Ascending aorta (tissue), 2 donors: Measurements from ENCODE around the gene TUBG1. TPM values are rescaled to one million over a fixed set of nuclear protein-coding genes. Genes with fewer than 3 reads are reported as not detected.
"Not testable (repeated sequence)": the region's sequence is repeated elsewhere in the genome, so short reads cannot be mapped to it uniquely, and the experiment has no call there.

ENCODE experiments used
- DNase-seq, 2 donors: peaks; one replicate each; pipeline ENCODE4 v3.0.0-alpha.2; 2019; ENCODE audit warnings: low spot score in 2 of 2
- H3K27ac ChIP-seq, 2 donors: fragments of 200-600 bp; sonication (generic); one replicate each; pipeline ENCODE4 v1.5.1; 2016 to 2017; ENCODE audit warnings: mild to moderate bottlenecking in 1 of 2
- H3K27me3 ChIP-seq: fragments of 200-600 bp; sonication (generic); one replicate; pipeline ENCODE4 v1.5.1; 2017
- H3K36me3 ChIP-seq, 2 donors: fragments of 200-600 bp; sonication (generic); one replicate each; pipeline ENCODE4 v1.5.1; 2016
- H3K4me1 ChIP-seq, 2 donors: fragments of 200-600 bp; sonication (generic); one replicate each; pipeline ENCODE4 v1.5.1; 2016 to 2017; ENCODE audit warnings: mild to moderate bottlenecking in 1 of 2
- H3K4me3 ChIP-seq, 2 donors: fragments of 200-600 bp; sonication (generic); one replicate each; pipeline ENCODE4 v1.5.1; 2016 to 2017; ENCODE audit warnings: mild to moderate bottlenecking in 1 of 2
- H3K9me3 ChIP-seq, 2 donors: fragments of 200-600 bp; sonication (generic); one replicate each; pipeline ENCODE4 v1.5.1; 2016
- intact Hi-C: fragments of 100-400 bp; cut with DNase I; formaldehyde crosslinking; loops from one replicate; pipeline ENCODE4 v1.15.1; 2023
- total RNA-seq: library from RNA; depleted of rRNA; stranded (reverse); fragments of >200 nt; gene quantifications from one replicate; pipeline ENCODE4 v1.1.0, GENCODE V29; 2016
- TF ChIP-seq, protein P1 (sequence below), 3 experiments: fragments of 200-600 bp in 2 of 3; fragments of 450-650 bp in 1 of 3; sonication (generic) in 2 of 3; IDR thresholded peaks; one replicate each; pipeline ENCODE4 v1.5.1; 2016 to 2019; ENCODE audit warnings: antibody characterized with exemption in 3 of 3, mild to moderate bottlenecking in 1 of 3, moderate library complexity in 1 of 3

TUBG1 gene
- total RNA-seq, 1 donor from 2014 or later = 10.5 TPM

DNA sequence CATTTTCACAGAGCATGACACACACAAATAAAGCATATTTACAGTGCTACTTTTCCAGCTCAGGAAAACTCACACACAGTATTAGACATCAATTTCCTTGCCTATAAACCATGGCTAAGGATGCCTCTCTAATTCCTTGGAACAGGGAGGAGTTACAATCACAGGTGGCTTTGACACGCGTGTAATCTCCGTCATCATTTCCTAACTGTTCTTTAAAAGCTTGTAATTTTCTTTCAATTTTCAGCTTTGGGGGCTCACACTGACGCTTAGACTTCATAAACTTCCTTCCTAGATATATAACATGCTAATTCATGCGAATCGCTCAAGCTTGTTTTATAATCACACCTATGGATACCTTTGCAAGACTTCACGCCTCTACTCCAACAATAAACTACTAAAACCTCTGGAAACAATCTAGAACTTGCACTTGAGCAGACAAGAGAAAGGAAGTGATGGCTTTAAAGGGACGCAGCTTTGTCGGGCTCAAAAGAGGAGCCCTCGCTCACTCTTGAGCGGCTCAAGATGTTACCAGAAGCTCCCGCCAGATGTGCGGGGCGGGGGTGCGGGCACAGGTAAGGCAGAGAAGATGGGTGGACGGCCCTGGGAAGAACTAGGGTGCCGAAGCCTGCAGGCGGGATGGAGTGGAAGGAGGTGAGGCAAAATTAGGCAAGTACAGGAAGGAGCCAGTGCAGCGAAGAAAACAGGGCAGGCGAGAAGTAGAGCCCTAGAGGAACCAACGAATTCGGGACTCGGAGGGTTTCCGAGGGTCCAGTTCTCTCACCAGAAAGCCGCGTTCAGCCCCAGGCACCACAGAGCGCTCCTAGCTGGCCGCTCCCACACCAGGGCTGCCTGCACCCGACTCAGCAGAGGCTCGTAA, 940 bp upstream of the TUBG1 start:
- DNase-seq = no peak
- intact Hi-C loops = loop anchor here (1.0 kb wide), 2 partner anchors 51 to 70 kb away; partner anchors contain the start of gene TUBG2
- no peaks in the 10 kb centered on the region for H3K9me3 ChIP-seq
- peak overlapping the region; percentile 76 to 79 for H3K4me3 ChIP-seq
- H3K36me3 ChIP-seq = peaks cover 7 to 9% of the 10 kb centered on the region in 2 donors
- H3K27ac ChIP-seq = peak overlapping the region; percentile 89 to 92
- no peaks in the 10 kb centered on the region for H3K27me3 ChIP-seq
- peaks cover 6 to 29% of the 10 kb centered on the region in 2 donors for H3K4me1 ChIP-seq
- TF ChIP-seq, protein P1, sequence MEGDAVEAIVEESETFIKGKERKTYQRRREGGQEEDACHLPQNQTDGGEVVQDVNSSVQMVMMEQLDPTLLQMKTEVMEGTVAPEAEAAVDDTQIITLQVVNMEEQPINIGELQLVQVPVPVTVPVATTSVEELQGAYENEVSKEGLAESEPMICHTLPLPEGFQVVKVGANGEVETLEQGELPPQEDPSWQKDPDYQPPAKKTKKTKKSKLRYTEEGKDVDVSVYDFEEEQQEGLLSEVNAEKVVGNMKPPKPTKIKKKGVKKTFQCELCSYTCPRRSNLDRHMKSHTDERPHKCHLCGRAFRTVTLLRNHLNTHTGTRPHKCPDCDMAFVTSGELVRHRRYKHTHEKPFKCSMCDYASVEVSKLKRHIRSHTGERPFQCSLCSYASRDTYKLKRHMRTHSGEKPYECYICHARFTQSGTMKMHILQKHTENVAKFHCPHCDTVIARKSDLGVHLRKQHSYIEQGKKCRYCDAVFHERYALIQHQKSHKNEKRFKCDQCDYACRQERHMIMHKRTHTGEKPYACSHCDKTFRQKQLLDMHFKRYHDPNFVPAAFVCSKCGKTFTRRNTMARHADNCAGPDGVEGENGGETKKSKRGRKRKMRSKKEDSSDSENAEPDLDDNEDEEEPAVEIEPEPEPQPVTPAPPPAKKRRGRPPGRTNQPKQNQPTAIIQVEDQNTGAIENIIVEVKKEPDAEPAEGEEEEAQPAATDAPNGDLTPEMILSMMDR (IDR thresholded peaks at IDR 0.05) = no peak

DNA sequence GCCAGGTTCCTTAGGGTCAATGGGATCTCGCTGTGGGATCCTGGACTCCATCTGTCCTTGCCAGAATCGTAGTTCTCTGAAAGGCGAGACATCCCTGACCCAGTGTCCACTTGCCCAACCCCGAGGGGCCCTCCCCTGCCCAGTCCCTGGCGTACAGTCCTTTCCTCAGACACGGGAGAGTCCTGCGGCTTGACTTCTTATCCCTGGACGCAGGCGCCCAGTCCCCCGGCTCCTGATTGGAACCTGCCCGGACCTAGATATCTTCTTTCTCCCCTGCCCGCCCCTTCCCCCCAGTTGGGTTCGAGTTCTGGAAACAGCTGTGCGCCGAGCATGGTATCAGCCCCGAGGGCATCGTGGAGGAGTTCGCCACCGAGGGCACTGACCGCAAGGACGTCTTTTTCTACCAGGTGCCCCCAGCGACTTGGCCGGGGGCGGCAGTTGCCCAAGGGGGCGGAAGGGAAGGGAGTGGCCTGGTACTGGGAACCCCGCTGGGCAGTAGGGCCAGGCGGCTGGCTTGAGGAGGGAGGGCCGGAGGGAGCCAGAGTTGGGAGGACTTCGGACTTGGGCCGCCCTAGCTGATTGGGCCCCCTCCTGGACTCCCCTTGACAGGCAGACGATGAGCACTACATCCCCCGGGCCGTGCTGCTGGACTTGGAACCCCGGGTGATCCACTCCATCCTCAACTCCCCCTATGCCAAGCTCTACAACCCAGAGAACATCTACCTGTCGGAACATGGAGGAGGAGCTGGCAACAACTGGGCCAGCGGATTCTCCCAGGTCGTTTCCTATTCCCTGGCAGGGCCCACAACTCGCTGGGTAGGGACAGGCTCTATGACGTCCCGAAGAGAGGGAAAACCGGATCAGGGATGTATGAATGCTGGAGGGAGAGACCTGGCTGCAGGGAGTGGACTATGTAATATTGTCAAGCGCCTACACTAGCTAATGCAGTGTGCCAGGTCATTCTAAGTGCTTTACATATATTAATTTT, 625 bp downstream of the TUBG1 start:
- Histone ChIP-seq H3K4me1 (peaks cover 6 to 29% of the 10 kb centered on the region in 2 donors), H3K36me3 (peaks cover 23 to 25% of the 10 kb centered on the region in 2 donors), H3K4me3 (peak overlapping the region; percentile 76 to 79), H3K27ac (peak overlapping the region; percentile 60 to 71)
- H3K27me3 ChIP-seq, DNase-seq, H3K9me3 ChIP-seq: not testable (repeated sequence)
- intact Hi-C loops = loop anchor here (1.0 kb wide), 2 partner anchors 49 to 68 kb away; partner anchors contain the start of gene TUBG2

DNA sequence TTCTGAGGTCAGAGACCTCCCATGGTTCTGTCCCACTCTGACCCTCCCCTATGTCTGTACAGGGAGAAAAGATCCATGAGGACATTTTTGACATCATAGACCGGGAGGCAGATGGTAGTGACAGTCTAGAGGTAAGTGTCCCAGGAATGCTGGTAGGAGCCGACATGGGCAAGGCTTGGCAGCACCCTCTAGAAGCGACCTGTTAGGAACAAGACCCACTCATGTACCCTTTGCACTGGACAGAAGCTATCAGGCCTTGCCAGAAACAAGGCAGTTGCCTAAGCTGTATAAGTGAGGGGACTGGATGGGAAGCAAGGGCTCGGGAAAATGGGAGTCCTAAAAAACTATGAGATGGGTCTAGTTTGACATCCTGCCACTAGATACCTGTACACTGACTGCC, 2.5 kb downstream of the TUBG1 start:
- intact Hi-C loops = no loop called here
- no peaks in the 10 kb centered on the region for H3K9me3 ChIP-seq
- TF ChIP-seq, protein P1 (IDR thresholded peaks at IDR 0.05) = no peak
- DNase-seq = no peak
- H3K36me3 ChIP-seq = peaks cover 30 to 32% of the 10 kb centered on the region in 2 donors
- H3K4me3 ChIP-seq = no peak overlapping the region
- no peak overlapping the region for H3K27ac ChIP-seq
- no peaks in the 10 kb centered on the region for H3K27me3 ChIP-seq
- H3K4me1 ChIP-seq = peaks cover 0 to 12% of the 10 kb centered on the region in 2 donors

DNA sequence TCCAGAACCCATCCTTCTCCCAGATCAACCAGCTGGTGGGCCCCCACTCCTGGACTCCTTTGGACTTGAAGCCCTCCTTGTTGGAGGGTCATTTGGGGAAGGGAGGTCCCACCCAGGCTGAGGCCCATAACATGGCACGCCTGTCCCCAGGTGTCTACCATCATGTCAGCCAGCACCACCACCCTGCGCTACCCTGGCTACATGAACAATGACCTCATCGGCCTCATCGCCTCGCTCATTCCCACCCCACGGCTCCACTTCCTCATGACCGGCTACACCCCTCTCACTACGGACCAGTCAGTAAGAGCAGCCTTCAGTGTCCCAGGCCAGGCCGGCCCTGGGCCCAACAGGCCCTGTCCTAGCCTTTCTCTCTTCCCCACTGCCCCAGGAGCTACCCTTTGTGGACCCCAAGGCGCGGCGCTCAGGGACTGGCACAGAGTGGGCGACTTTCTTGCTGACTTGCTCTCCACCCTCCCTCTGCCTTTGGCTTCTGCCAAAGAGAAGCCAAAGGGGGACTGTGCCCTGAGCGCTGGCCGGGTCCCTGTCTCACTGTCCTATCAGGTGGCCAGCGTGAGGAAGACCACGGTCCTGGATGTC, 4.3 kb downstream of the TUBG1 start:
- Histone ChIP-seq H3K27me3 (no peaks in the 10 kb centered on the region), H3K27ac (no peak overlapping the region), H3K4me1 (peaks cover 0 to 11% of the 10 kb centered on the region in 2 donors), H3K9me3 (no peaks in the 10 kb centered on the region), H3K4me3 (no peak overlapping the region), H3K36me3 (peaks cover 30 to 32% of the 10 kb centered on the region in 2 donors)
- TF ChIP-seq, protein P1 (IDR thresholded peaks at IDR 0.05) = no peak
- intact Hi-C loops = no loop called here
- no peak for DNase-seq

DNA sequence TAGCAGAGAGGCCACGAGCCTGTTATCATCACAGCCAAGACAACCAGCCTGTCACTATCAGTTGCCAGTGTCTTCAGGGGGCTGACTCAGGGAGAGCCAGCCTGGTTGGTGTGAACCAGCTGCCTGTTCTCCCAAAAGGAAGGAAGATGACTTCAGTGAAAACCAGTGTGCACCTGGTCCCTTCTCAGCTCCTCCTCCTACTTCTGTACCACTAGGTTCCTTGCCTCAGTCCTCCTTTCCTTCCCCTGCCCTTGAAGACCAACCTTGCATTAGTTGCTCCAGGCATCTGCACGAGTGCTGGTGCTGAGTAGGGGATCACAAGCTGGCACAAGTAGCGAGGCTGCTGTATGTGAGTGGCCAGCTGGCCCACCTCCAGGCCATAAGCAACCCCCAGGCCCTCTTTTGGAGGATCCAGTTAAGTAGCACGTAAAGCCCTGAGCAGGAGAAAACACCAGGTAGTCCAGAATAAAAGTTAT, 8.5 kb downstream of the TUBG1 start:
- no peak for DNase-seq
- Histone ChIP-seq H3K27me3 (no peaks in the 10 kb centered on the region), H3K27ac (no peak overlapping the region), H3K4me1 (peaks cover 0 to 11% of the 10 kb centered on the region in 2 donors), H3K9me3 (no peaks in the 10 kb centered on the region), H3K36me3 (peaks cover 24 to 31% of the 10 kb centered on the region in 2 donors), H3K4me3 (no peak overlapping the region)
- TF ChIP-seq, protein P1 (IDR thresholded peaks at IDR 0.05) = no peak
- intact Hi-C loops = no loop called here
